NCI-H187 (cell line): Measurements from ENCODE around the gene PPP3CA.

Source experiments
- DNase-seq, 2 experiments: peaks; one replicate each; lab custom pipeline; 2025; lab: John Stamatoyannopoulos, UW

The PPP3CA gene

DNA sequence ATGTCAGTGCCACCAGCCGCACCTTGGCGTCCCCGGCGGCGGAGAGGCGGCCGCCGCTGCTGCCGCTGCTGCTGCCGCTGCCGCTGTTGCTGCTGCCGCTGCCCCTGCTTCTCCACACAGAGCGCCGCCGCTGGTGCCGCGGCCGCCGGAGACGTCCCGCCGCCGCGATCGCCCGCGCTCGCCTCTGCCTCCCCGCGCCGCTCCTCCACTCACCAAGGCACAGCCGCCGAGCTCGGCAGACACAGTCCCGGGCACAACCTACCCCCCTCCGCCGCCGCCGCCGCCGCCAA lies at the start of gene PPP3CA:
PPP3CA (minus strand) TSS at position 260 of the 290 bp plus-strand sequence.
- DNase-seq, result no peak

DNA sequence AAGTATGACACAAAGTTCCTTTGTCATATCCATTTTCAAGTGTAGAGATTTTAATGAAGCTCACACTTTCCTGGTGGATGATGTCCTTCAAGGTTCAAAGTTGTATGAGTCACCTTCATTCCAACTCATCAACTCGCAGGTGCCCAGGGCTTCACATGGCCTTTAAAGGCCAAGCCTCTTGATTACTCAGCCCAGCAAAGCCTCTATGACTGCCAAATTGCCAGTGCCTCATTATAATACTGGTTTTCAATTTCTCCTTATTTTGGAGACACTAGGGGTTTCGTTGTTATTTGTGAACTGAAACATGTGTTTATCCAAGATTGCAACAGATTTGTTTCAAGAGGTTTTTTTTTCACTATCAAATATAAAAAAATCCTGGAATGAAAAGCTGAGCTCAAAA lies 45.9 kb upstream of the PPP3CA start:
- no peak for DNase-seq

DNA sequence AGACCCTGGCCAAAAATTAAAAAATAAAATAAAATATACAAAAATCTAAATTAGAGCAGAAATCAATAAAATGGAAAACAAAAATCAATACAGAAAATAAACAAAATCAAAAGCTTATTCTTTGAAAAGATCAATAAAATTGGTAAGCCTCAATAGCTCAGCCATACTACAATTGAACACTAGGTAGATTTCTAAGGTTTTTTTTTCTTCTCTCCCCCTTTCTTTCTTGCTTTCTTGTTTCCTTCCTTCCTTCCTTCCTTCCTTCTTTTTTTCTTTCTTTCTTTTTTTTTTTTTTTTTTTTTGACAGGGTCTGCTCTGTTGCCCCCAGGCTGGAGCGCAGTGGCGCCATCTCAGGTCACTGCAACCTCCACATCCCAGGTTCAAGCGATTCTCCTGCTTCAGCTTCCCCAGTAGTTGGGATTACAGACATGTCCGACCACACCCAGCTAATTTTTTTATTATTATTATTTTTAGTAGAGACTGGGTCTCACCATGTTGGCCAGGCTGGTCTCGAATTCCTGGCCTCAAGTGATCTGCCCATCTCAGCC lies 23.4 kb upstream of the PPP3CA start:
- DNase-seq, result no peak

- no peak for DNase-seq
These were observed 19.9 kb upstream of the PPP3CA start for GRCh38 chr4:101367201-101367600.

DNA sequence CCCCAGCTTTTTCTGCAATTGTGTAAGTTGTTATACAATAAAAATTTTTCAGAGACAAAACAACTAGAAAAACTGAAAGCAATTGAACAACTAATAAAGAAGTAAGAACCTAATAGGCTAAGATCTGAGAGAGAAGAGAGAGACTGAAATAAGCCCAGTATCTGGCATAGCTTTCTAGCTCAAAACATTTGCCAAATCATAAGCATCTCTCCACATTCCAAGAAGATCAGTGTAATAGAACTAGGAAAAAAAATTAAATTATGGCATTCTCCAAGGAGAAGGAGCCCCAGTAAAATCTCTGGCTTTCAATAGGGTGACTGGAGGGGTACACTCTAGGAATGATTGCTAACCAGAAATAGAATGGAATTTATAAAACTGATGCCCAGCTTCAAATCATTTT lies 19.0 kb upstream of the PPP3CA start:
- no peak for DNase-seq

- DNase-seq, result no peak
These were observed 10.4 kb upstream of the PPP3CA start for GRCh38 chr4:101357751-101358150.

DNA sequence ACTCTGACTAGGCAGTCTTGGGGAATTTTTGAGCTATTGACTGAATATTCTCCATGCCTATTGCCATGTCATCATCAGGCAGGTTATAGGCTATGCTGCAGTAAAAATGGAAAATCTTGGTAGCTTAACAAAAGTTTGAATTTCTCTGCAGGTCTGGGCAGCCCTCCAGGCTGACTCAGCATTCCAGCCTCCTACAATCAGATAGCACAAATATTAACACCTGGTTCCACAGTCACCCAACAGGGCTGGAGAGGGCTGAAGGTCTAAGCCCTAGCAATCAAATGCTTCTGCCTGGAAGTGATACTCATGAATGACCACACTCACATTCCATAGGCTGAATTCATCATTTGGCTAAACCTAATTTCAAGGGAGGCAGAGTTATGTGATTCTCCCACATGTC lies 9.6 kb upstream of the PPP3CA start:
- no peak for DNase-seq

- no peak for DNase-seq
These were observed 8.7 kb upstream of the PPP3CA start for GRCh38 chr4:101355767-101356702.

- DNase-seq, result no peak
These were observed 7.9 kb upstream of the PPP3CA start for GRCh38 chr4:101355246-101355645.

- DNase-seq, result no peak
These were observed 2.4 kb upstream of the PPP3CA start for GRCh38 chr4:101349801-101350064.

- DNase-seq, result no peak
These were observed 1.9 kb upstream of the PPP3CA start for GRCh38 chr4:101348995-101349800.

GRCh38 chr4:101348367-101348827 lies 1.1 kb upstream of the PPP3CA start:
- peak in 1 of 2 experiments; percentile 28 for DNase-seq

DNA sequence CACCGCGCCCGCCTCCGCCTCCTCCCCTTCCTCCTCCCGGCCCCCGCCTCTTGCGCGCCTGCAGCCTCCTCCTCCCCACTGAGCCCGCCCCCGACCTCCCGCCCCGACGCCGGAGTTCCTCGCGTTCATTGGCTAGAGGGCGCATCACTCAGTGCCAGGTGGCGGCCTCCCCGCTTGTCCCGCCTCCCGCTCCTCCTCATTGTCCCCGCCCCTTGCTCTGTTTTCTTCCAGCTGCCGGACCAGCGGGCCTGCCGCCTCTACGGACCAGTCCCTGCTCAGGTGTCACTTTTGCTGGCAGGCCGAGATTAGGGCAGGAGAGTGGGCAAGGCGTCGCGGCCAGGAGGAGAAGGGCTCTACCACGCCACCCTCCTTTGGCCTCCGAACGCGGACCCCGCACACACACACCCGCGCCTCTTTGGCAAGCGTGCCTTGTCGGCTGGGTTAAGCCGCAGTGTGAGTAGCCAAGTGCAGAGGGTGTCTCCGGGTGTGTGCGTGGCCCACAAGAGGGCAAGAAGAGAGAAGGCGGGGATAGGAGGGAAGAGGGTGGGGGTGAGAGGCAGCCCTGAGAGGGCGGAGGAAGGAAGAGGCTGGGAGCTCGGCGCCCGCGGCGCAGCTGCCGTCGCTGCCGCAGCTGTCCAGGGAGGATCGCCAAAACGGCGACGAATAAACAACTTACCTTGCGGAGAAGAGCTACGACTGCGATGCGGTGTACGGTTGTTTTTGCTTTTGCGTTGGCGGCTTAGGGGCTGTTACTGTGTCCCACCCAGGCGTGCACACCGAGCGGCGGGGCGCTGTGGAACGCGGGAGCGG lies 436 bp upstream of the PPP3CA start:
- peak; percentile 73 to 78 for DNase-seq

DNA sequence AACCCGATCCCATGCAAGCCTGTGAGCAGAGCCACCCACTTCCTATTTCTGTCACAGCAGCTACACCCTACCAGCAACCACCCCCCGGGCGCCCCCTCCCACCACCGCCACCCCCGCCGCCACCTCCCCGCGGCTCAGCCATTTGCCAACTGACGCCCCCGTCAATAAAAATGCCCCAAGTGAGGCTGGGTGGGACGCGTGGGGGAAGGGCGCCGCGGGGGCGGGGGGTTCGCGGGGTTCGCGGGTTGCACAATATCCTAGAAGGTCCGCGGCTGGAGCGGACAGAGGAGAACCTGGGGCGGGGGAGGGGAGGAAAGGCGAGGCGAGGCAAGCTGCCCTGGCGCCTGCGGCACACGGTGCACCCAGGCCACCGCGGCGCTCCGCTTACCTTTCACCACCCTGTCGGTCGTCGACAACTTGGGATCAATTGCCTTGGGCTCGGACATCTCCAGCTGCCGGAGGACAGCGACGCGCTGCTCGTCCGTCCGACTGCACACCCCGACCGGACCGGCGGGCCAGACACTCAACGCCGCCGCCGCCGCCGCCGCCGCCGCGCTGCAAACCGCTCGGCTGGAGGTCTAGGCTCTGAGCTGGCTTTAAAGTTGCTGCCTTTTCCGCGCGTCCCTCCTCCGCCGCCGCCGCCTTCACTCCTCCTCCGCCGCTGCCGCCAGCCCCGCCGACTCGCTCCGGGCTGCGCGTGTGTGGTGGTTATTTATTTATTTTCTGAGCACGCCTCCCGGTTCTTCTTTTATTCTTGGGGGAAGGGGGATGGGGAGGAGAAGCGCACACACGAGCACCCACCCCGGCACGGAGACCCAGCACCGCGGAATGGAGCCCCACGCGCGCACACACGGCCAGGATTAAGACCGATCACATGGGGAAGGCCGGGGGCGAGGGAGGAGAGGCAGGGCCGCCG lies 717 bp downstream of the PPP3CA start:
- peak in 1 of 2 experiments; percentile 25 for DNase-seq

GRCh38 chr4:101345596-101346350 lies 1.6 kb downstream of the PPP3CA start:
- DNase-seq, result peak in 1 of 2 experiments; percentile 4

- no peak for DNase-seq
These were observed 2.1 kb downstream of the PPP3CA start for GRCh38 chr4:101345271-101345595.

- no peak for DNase-seq
These were observed 8.0 kb downstream of the PPP3CA start for GRCh38 chr4:101339332-101339731.

- DNase-seq, result no peak
These were observed 9.6 kb downstream of the PPP3CA start for GRCh38 chr4:101337688-101338087.

DNA sequence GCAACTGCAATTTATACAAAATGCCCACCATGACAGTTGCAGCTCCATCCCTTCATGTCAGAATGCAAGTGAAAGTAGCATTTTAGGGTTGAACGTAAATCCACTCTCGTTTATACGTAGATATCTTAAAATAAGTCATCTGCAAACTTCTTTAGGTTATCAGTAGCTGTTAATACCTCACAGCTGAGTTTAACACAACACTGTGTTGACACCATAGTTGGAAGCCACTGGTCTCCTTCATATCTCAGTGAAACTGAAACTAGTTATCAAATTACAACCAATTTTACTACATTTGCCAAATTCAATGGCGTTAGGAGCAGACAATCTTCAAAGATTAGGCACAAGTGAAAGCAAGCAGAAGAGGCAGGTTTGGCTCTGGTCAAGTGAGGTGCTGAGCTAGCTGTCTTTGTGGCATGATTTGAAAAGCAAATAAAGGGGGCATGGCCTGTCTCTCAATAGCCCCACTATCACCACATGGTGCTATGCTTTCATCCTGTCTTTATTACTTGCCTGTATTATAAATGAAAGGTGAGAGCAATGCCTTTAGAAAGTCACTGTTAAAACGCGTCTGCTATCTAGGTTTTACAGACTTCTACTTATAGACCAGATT lies 12.3 kb downstream of the PPP3CA start:
- DNase-seq, result no peak

- DNase-seq, result no peak
These were observed 14.9 kb downstream of the PPP3CA start for GRCh38 chr4:101332424-101332823.
